ENCODE data around the gene ZNF839.
"Not testable (repeated sequence)": the region's sequence is repeated elsewhere in the genome, so short reads cannot be mapped to it uniquely, and the experiment has no call there.

ZNF839 gene

DNA sequence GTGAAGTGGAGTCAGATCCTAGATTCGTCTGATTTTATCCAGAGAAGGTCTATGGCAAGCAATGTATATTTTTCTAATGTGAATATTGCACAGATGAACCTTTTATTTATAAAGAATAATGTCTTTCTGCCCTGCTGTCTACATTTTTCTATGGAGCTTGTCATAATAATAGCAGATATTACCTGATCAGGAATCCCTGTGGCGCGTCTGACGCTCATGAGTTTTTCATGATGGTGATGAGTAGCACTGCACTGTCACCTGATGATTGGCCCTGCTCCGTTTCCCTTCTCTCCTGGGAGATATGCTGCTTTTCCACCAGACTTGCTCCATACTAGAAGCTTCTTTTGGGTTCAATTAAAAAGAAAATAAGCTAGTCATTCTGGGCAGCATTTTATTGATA is 22.7 kb downstream of the ZNF839 start:
- no peak for DNase-seq

DNA sequence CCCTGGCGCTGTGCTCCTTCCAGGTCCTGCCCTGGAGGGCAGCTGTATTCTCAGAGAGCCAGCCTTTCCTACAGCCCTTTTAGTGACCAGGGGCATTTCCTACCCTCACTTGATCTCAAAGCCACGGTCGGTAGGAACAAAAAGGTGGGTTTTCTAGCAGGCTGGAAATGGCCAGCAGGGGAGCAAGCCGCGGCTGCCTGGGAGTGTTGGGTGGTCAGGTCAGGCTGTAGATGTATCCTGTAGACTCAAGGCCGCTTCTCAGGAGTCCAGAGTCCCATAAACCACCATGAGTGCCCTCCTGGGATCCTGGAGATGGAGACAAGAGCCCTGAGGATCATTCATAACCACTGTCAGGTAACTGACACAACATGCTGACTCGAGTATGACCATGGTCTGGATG is 24.5 kb downstream of the ZNF839 start:
- DNase-seq, result no peak

DNA sequence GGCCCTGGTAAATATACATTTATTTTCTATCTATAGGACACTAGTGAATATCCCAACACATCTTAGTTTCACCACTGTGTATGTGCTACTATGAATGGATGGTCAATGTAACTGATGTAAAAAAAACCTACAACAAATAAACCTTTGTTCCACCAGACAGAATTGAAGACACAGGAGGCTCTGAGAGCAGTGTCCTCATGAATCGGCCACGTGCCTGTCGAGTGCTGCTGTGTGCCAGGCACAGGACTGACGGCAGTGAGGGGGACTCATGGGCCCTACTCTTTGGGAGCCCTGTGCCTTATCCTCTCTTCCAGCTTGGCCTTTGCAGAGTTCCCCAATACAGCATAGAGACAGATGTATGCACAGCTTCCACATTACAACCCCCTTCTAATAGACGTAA is 24.9 kb downstream of the ZNF839 start:
- no peak for DNase-seq

DNA sequence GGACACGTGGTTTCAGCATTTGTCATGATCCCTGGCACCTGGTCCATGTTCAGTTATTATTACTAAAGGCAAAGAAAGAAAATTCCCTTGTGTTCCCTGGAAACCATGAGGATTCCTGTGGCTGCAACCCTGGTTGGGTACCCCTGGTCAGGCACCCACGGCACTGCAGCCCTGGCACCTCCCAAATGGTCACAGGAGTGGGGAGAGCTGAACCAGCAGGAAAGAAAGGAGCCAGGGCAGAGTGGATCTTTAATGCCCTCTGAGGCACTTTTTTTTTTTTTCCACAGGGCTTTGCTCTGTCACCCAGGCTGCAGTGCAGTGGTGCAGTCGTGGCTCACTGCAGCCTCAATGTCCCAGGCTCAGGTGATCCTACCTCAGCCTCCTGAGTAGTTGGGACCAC is 25.7 kb downstream of the ZNF839 start:
- DNase-seq, result no peak

DNA sequence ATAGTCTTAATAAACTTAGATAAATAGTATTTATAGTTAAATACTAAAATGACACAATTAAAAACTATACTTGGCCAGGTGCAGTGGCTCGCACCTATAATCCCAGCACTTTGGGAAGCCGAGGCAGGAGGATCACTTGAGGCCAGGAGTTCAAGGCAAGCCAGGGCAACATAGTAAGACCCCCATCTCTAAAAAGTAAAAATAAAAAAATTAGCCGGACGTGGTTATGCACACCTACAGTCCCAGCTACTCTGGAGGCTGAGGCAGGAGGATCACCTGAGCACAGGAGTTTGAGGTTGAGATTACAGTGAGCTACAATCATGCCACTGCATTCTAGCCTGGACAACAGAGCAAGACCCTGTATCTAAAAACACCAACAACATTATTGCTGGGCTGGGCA is 27.1 kb downstream of the ZNF839 start:
- no peak for DNase-seq

DNA sequence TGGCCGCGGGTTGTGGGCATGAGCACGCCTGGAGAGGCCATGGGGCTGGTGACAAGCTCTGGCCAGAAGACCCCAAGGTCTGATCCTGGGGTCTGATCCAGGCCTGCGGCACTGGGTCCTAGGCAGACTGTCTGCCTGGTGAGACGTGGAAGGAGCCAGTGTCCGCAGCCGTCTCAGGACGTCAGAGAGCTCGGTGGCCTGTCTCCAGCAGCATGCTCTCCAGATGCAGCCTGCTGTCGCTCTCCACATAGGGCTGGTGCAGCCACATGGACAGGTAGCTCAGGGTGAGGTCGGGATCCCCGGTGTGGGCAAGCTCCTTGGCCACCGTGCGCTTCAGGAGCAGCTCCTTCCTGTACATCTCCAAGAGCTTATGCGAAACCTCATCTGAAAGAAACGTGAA is 28.8 kb downstream of the ZNF839 start:
- DNase-seq, result no peak

DNA sequence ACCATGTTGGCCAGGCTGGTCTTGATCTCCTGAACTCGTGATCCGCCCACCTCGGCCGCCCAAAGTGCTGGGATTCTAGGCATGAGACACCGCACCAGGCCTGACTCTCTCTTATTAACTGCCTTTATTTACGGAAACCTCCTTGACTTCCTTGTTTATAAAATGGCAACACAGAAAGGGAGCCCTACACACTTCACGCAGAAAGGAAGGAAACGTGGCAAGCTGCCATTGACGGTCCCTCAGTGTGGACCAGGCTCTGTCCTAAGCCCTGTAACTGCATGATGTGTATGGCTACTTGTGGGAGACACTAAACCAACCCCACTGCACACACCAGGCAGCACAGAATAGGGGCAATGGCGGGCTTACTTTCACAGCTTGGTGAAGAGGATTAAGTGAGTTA is 31.5 kb downstream of the ZNF839 start:
- no peak for DNase-seq

DNA sequence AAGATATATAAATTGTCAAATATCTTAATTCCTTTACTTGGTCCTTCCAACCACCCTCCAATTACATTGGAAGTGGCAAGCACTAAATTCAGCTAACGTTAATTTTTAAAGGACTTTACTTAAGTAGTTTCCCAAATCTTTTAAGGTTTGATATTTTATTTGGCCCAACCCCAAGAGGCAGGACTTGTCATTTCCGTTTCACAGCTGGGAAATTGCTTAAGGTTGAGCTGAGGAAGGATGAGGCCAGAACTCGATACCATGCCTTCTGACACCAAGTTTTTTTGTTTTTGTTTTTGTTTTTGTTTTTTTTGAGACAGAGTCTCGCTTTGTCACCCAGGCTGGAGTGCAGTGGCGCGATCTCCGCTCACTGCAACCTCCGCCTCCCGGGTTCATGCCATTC is 32.0 kb downstream of the ZNF839 start:
- not testable (repeated sequence) for DNase-seq

DNA sequence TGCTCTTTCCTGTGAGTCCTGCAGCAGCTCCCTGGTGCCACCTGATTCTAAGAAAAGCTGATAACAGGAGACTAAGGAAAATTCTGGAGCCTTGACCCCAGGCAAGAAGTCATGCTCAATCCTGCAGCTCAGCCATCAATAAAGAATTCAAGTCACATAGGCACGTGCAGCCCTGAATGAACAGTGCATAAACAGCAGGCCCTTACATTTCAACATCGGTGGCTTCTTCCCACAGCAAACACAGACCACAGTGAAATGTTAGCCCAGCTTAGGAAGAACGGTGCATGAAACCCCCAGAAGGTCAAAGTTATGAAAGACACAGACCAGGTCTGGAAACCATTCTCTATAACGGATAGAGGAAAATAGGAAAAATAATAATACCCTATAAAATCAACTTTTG is 32.7 kb downstream of the ZNF839 start:
- no peak for DNase-seq

DNA sequence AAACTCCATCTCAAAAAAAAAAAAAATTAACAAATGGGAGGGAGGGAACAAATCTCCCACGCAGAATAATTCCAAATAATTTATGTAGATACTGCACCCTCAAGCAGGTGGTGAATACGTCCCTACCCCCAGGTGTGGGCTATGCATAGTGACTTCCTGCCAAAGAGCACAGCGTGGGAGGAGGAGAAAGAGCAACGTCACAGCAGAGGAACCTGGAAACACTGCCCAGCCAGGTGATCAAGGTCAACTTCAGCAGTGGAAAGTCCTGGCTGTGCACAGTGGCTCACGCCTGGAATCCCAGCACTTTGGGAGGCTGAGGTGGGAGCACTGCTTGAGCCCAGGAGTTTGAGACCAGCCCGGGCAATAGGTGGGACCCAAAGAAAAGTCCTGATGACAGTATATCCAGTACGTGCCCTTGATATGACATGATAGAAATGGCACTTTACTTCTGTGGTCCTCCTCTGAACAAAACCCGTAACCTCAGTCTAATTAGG is 33.6 kb downstream of the ZNF839 start:
- no peak for DNase-seq

DNA sequence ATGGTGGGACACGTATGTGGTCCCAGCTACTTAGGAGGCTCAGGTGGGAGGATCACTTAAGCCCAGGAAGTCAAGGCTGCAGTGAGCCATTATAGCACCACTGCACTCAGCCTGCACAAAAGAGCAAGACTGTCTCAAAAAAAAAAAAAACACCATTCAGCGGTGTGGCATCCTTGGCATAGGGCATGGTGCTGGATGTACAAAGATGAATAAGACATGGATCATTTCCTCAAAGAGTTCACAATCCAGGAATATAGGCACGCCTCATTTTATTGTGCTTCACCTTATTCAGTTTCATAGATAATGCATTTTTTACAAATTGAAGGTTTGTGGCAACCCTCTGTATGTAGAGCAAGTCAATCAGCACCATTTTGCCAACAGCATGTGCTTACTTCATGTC is 36.7 kb downstream of the ZNF839 start:
- DNase-seq, result no peak

DNA sequence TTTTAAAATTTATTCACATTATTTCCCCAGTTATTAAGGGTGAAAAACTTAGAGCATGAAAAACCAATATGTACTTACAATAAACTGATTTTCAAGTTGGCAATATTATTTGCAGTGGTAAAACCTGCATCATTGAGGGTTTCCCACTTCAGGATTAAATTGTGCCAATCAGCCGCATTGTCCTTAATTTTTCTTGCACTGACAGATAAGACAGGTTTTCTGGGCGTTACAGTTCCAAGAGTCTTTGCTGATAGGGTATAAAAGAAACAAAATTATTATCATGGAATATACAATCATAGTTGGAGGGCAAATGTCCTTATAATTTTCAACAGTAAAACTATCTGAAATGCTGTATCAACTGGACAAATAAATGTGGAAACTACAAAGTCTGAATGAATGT is 39.8 kb downstream of the ZNF839 start:
- no peak for DNase-seq

DNA sequence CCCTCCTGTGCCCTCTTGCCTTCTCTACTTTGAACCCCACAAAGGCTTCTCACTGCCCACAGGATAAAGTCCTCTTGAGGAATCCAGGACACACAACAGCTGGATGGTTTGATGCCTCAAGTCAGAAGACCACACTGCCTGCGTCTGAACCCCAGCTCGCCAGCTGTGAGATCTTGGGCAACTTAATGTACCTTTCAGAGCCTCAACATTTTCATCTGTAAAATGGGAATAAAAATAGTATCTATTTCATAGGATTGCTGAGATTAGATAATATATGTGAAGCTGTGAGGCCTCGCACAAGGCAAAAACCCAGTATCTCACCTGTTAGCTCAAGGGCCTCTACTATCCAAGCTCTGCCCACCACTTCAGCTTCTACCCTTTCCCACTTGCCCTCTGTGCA is 40.8 kb downstream of the ZNF839 start:
- DNase-seq, result no peak

DNA sequence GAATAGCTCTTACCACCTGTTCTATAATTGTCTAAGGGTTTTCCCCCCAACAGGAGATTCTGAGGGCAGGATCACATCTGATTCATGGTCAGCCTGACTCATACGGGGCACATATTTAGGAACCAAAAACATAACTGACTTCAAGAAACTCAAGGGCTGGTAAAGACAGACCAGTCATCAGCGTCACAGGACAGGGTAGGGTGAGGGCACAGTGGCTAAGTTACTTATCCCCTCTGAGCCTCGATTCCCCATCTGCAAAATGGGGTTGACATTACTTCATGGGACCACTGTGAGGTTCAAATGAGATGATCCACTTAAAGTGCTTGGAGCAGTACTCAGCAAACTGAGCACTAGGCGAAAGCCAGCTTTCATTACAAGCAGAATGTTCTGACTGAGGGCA is 42.5 kb downstream of the ZNF839 start:
- no peak for DNase-seq

DNA sequence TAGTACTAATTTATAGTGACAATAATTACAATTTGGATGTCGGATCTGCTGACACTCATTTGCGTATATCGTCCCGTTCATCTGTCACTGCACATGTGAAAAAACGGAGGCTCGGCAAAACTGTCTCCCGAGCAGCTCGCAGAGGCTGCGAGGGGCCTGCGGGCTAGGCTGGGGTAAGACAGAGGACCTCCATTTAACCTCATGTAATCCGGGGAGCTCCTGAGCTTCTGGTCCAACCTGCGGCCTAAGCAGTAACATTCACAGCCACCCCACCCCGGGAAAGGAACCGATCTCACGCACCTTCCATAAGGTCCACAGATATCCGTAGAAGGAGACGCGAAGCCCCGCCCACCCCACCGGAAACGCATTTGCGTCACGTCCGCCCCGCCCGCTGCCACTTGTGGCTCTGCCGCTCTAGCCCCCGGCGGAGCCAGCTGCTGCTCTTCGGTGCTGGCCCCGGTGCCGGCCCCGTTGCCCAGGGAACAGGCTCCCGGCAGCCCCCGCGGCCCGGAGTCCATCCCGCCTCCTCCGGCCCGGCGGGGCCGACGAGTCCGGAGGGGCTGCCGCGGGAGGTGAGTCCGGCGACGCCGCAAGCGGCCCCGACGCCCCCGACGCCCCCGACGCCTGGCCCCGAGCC is 43.1 kb downstream of the ZNF839 start, which contains the start of the genes CINP and TECPR2:
CINP (minus strand) TSS at position 346 of the 637 bp plus-strand sequence; CDS start at position 307, 39 bp downstream.
TECPR2 (plus strand) TSS at position 397 of the 637 bp plus-strand sequence. CDS start 13,781 bp downstream, outside the sequence.
- peak; percentile 93 for DNase-seq

DNA sequence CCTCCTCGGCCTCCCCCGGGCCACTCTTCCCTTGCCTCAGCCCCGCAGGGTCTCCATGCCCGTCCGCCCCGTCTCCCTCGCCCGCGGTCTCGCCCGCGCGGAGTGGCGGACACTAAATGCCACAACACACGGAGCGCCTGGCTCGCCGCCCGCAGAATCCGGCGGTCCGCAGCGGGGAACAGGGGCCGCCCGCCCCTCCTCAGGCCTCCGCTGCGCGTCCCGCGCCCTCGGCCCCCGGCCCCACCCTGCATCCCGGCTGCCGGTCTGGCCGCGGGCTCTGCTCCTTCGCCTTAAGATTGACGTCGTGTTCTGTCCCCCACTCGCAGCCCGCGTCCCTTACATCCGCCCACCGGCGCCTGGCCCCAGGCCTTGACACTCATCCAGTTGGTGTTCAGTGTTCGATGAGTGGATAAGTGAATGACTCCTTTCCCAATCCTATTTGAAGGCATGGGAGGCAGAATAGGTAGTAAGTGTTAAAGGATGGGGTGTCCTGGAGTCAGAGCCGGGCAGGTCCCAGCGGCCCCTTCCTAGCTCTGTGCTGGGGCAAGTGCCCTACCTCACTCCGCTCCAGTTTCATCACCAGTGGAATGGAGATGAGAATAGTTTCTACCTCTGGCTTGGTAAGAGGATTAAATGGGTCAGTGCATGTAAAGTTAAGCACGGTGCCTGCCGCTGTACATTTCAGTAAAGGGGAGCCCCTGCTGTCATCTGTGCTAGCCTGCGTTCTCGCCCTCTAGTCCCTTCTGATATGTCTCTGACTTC is 43.8 kb downstream of the ZNF839 start:
- no peak for DNase-seq

DNA sequence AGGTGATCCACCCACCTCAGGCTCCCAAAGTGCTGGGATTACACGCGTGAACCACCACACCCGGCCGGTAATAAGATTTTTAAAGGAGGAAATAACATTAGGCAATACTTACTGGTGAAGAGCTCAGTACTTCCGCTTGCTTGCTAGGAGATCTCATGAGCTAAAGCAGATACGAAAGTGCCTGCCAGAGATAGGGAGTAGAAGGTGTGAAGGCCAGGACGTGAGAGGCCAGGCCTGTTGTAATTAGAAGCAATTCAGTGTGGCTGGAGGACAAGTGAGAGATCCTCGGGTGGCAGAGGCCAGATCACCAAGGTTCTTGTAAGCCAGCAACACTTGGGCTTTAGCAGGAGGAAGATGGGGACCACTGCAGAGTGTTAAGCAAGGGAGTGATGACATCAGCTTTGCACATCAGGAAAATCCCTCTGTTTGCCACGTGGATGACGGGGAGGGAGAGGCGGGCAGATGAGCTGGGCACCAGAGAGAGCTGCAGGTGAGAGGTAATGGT is 50.8 kb downstream of the ZNF839 start:
- no peak for DNase-seq

DNA sequence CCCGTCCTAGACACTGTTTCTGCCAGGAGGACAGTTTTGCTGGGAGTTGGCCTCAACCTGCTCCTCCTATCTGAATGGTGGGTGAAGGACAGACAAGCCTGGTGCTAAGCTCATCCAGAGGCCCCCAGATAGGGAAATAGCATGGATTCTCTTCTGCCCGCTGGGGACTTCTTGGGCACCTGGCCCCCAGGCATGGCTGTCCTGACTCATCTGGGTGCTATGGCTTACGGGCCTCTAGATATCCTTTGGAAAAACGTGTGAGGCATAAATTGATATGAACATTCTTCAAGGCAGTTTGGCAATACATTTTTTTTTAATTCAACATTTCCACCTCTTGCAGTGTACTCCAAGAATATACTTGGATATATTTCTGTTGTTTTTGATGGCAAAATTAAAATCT is 51.8 kb downstream of the ZNF839 start:
- DNase-seq, result no peak

DNA sequence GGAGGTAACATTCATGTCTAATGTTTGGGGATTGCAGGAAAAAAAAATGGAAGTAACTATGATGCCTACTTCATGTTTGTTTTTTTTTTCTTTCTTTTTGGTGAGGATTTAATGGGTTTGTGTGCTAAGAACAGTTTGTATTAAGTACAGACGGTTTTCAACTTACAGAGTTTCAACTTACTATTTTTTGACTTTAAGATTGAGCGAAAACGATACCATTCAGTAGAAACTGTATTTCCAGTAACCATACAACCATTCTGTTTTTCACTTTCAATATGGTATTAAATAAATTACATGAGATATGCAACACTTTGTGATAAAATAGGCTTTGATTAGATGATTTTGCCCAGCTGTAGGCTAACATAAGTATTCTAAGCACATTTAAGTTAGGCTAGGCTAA is 53.6 kb downstream of the ZNF839 start:
- DNase-seq, result no peak

DNA sequence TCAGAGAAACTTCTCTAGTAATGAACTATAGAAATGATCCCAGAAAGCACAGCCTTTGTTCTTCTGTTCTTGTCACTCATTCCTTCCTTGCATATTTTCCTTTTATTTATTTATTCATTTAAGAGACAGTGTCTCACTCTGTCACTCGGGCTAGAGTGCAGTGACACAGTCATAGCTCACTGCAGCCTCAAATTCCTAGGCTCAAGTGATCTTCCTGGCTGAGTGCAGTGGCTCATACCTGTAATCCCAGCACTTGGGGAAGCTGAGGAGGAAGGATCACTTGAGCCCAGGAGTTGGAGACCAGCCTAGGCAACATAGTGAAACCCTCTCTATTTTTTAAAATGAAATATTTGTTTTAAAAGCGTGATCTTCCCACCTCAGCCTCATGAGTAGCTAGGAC is 54.7 kb downstream of the ZNF839 start:
- DNase-seq, result no peak

DNA sequence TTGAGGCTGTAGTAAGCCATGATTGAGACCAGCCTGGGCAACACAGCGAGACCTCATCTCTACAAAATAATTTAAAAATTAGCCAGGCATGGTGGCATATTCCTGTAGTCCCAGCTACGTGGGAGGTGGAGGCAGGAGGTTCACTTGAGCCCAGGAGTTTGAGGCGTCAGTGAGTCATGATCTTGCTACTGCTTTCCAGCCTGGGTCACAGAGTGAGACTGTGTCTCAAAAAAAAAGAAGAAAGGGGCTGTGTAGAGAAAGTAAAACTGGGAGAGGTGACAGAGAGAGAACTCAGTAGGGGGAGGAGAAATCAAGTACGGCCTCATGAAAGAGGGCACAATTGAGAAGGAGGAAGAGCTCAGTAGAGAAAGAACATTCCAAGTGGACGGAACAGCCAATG is 55.6 kb downstream of the ZNF839 start:
- no peak for DNase-seq

DNA sequence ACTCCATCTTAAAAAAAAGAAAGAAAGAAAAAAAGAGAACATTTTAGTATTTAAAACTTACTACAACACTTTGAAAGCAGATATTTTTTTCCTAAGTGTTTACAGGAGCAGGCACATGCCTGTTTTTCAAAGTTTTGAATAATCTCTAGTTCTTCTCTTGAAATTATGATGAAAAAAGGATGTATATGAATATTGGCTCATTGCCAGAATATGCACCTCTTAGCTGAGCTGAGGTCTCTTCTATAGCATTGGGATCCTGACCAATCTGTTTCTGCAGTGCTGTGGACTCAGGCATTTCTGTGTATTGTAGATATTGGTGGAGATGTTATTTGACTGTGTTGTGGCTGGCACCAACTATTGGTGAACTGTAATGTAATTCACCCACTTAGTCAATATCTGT is 58.1 kb downstream of the ZNF839 start:
- DNase-seq, result no peak

DNA sequence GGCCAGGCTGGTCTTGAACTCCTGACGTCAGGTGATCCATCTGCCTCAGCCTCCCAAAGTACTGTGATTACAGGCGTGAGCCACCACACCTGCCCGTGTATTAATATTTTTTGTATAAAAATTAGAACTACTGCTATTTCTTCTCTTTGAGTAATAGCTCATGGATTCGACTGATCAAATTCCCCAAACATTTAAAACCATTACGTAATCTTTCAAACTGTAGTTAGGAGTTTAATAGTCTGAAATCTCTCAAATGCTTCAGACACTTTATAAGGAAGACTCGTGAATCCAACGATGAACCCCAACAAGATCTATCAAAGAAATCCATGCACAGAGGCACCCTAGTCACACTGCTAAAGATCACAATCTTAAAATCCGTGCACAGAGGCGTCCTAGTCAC is 59.3 kb downstream of the ZNF839 start:
- no peak for DNase-seq

DNA sequence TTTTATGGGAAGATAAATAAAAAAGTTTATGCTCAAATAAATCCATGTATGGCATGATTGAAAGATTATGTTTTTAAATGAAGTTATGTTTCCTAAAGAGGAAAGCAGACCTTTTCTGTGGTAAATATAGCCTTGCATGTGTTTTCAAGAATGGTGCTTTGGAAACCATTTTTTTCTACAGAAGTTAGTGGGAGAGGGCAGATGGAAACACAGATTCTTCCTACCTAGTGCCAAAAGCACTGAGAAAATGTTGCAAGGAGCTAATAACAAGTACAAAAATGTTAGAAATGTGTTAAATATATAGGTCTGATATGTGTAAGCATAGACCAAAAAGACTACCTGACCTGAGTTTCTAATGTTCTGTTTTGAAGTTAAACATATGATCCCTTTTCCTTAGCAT is 67.5 kb downstream of the ZNF839 start:
- DNase-seq, result no peak
